SK-N-MC (cell line): ENCODE results near the gene TUBB4A.

Experiments used
- EZH2 ChIP-seq: fragments of 200-600 bp; sonication (generic); IDR thresholded peaks from one replicate; pipeline ENCODE4 v1.6.1; 2017; ENCODE audit warnings: antibody characterized with exemption
- POLR2AphosphoS5 ChIP-seq: IDR thresholded peaks from 2 replicates; pipeline ENCODE4 v1.6.1; 2012; ENCODE audit warnings: mild to moderate bottlenecking, low read depth, low read length, borderline replicate concordance

GRCh38 chr19:6483235-6483634 lies 18.9 kb downstream of the TUBB4A start:
- TF ChIP-seq POLR2AphosphoS5 (no peak), EZH2 (no peak)
